ENCODE data around the gene GNL3. TPM values are rescaled to one million over a fixed set of nuclear protein-coding genes. Genes with fewer than 3 reads are reported as not detected.
A peak's percentile ranks its signal among the peaks of the same experiment; 100 is the strongest.

The GNL3 gene
- total RNA-seq, 5 donors from 2014 or later (not counting 1 experiment from before 2014, with no cell fraction given), result 77.1 to 110 (median 86.6) TPM

- ATAC-seq (replicated peaks in 1 of 4) (no peak), DNase-seq (no peak)
- Mint-ChIP-seq H3K9me3 (no peaks in the 10 kb centered on the region), H3K36me3 (peaks cover 71% of the 10 kb centered on the region), H3K27me3 (no peaks in the 10 kb centered on the region), H3K4me1 (peaks cover 0 to 16% (median 15%) of the 10 kb centered on the region in 3 donors), H3K27ac (peak overlapping the region; percentile 17 to 32), H3K4me3 (no peak overlapping the region)
- peaks cover 13 to 98% of the 10 kb centered on the region in 2 donors for H3K36me3 ChIP-seq (ENCODE audit: control insufficient read depth in 2 of 2, extremely low read depth in 1 of 2, insufficient read depth in 1 of 2, low read length in 1 of 2)
- H3K27ac ChIP-seq (ENCODE audit: low read length), result no peak overlapping the region
- ChIA-PET POLR2A (interaction anchor here (0.5 kb wide), 2 partner anchors 14 to 56 kb away, joined by 3 to 4 read pairs; no protein-coding TSS in a partner anchor), CTCF (interaction anchor here (0.6 to 0.7 kb wide), 3 partner anchors 22 to 691 kb away, joined by 4 to 6 read pairs (median 4); no protein-coding TSS in a partner anchor)
- no peaks in the 10 kb centered on the region for H3K27me3 ChIP-seq (replicated peaks in 1 of 2; ENCODE audit: control insufficient read depth in 2 of 2, extremely low read depth in 1 of 2, insufficient read depth in 2 of 2, low read length in 1 of 2)
- H3K4me1 ChIP-seq (ENCODE audit: control insufficient read depth in 1 of 2, extremely low read depth in 1 of 2, insufficient read depth in 2 of 2, low read length in 2 of 2), result peaks cover 0 to 3% of the 10 kb centered on the region in 2 experiments
- no peak overlapping the region for H3K4me3 ChIP-seq (ENCODE audit: control insufficient read depth in 1 of 2, extremely low read depth in 1 of 2, low read length in 1 of 2)
- no peaks in the 10 kb centered on the region for H3K9me3 ChIP-seq
These were observed 7.2 kb downstream of the GNL3 start for GRCh38 chr3:52693071-52693470.

GRCh38 chr3:52694528-52695189 is 8.8 kb downstream of the GNL3 start:
- DNase-seq (no peak), ATAC-seq (replicated peaks in 1 of 4) (no peak)
- H3K36me3 Mint-ChIP-seq, result peaks cover 55% of the 10 kb centered on the region
- Histone ChIP-seq H3K4me3 (ENCODE audit: control insufficient read depth in 1 of 2, extremely low read depth in 1 of 2, low read length in 1 of 2) (no peak overlapping the region), H3K27me3 (replicated peaks in 1 of 2; ENCODE audit: control insufficient read depth in 2 of 2, extremely low read depth in 1 of 2, insufficient read depth in 2 of 2, low read length in 1 of 2) (no peaks in the 10 kb centered on the region), H3K9me3 (no peaks in the 10 kb centered on the region), H3K36me3 (ENCODE audit: control insufficient read depth in 2 of 2, extremely low read depth in 1 of 2, insufficient read depth in 1 of 2, low read length in 1 of 2) (peaks cover 13 to 92% of the 10 kb centered on the region in 2 donors), H3K27ac (ENCODE audit: low read length) (no peak overlapping the region), H3K4me1 (ENCODE audit: control insufficient read depth in 1 of 2, extremely low read depth in 1 of 2, insufficient read depth in 2 of 2, low read length in 2 of 2) (peaks cover 0 to 3% of the 10 kb centered on the region in 2 experiments)
- peaks cover 0 to 9% (median 7%) of the 10 kb centered on the region in 3 donors for H3K4me1 Mint-ChIP-seq
- H3K4me3 Mint-ChIP-seq, result no peak overlapping the region
- 96% methylated on average over 4 of the region's 7 CpGs for WGBS (ENCODE audit: insufficient coverage)
- no peaks in the 10 kb centered on the region for H3K27me3 Mint-ChIP-seq
- H3K9me3 Mint-ChIP-seq, result no peaks in the 10 kb centered on the region
- ChIA-PET POLR2A (interaction anchor here in 1 of 2 donors (0.7 kb wide), 1 partner anchor 45 kb away, joined by 3 read pairs; no protein-coding TSS in a partner anchor), CTCF (no interaction called here)
- no peak overlapping the region for H3K27ac Mint-ChIP-seq

GRCh38 chr3:52695798-52696671 is 10.2 kb downstream of the GNL3 start:
- ChIA-PET CTCF (interaction anchor here in 1 of 2 donors (0.6 kb wide), 1 partner anchor 1288 kb away, joined by 3 read pairs; no protein-coding TSS in a partner anchor), POLR2A (interaction anchor here in 1 of 2 donors (0.7 kb wide), 1 partner anchor 47 kb away, joined by 3 read pairs; no protein-coding TSS in a partner anchor)
- H3K4me1 Mint-ChIP-seq, result peaks cover 0 to 10% (median 3%) of the 10 kb centered on the region in 3 donors
- H3K9me3 ChIP-seq, result no peaks in the 10 kb centered on the region
- no peak overlapping the region for H3K4me3 ChIP-seq (ENCODE audit: control insufficient read depth in 1 of 2, extremely low read depth in 1 of 2, low read length in 1 of 2)
- no CpG with 5 or more reads among the region's 4 CpGs for WGBS (ENCODE audit: insufficient coverage)
- H3K27ac Mint-ChIP-seq, result no peak overlapping the region
- H3K27me3 Mint-ChIP-seq, result no peaks in the 10 kb centered on the region
- H3K27me3 ChIP-seq (replicated peaks in 1 of 2; ENCODE audit: control insufficient read depth in 2 of 2, extremely low read depth in 1 of 2, insufficient read depth in 2 of 2, low read length in 1 of 2), result no peaks in the 10 kb centered on the region
- H3K4me3 Mint-ChIP-seq, result no peak overlapping the region
- H3K27ac ChIP-seq (ENCODE audit: low read length), result no peak overlapping the region
- no peak for ATAC-seq (replicated peaks in 1 of 4)
- peaks cover 0 to 3% of the 10 kb centered on the region in 2 experiments for H3K4me1 ChIP-seq (ENCODE audit: control insufficient read depth in 1 of 2, extremely low read depth in 1 of 2, insufficient read depth in 2 of 2, low read length in 2 of 2)
- H3K36me3 Mint-ChIP-seq, result peaks cover 48% of the 10 kb centered on the region
- H3K36me3 ChIP-seq (ENCODE audit: control insufficient read depth in 2 of 2, extremely low read depth in 1 of 2, insufficient read depth in 1 of 2, low read length in 1 of 2), result peaks cover 13 to 84% of the 10 kb centered on the region in 2 donors
- H3K9me3 Mint-ChIP-seq, result no peaks in the 10 kb centered on the region
- no peak for DNase-seq

GRCh38 chr3:52696830-52697631 is 11.2 kb downstream of the GNL3 start:
- POLR2A ChIA-PET, result no interaction called here
- Histone ChIP-seq H3K9me3 (no peaks in the 10 kb centered on the region), H3K36me3 (ENCODE audit: control insufficient read depth in 2 of 2, extremely low read depth in 1 of 2, insufficient read depth in 1 of 2, low read length in 1 of 2) (peaks cover 13 to 74% of the 10 kb centered on the region in 2 donors), H3K27me3 (replicated peaks in 1 of 2; ENCODE audit: control insufficient read depth in 2 of 2, extremely low read depth in 1 of 2, insufficient read depth in 2 of 2, low read length in 1 of 2) (no peaks in the 10 kb centered on the region), H3K27ac (ENCODE audit: low read length) (no peak overlapping the region), H3K4me3 (ENCODE audit: control insufficient read depth in 1 of 2, extremely low read depth in 1 of 2, low read length in 1 of 2) (no peak overlapping the region), H3K4me1 (ENCODE audit: control insufficient read depth in 1 of 2, extremely low read depth in 1 of 2, insufficient read depth in 2 of 2, low read length in 2 of 2) (peaks cover 0 to 3% of the 10 kb centered on the region in 2 experiments)
- CTCF ChIA-PET, result interaction anchor here in 1 of 2 donors (0.6 kb wide), 1 partner anchor 1289 kb away, joined by 3 read pairs; no protein-coding TSS in a partner anchor
- no peak for DNase-seq
- no CpG with 5 or more reads among the region's 2 CpGs for WGBS (ENCODE audit: insufficient coverage)
- no peaks in the 10 kb centered on the region for H3K9me3 Mint-ChIP-seq
- H3K27ac Mint-ChIP-seq, result peak overlapping the region in 1 of 2 donors; percentile 61
- no peak overlapping the region for H3K4me3 Mint-ChIP-seq
- peaks cover 44% of the 10 kb centered on the region for H3K36me3 Mint-ChIP-seq
- no peak for ATAC-seq (replicated peaks in 1 of 4)
- H3K4me1 Mint-ChIP-seq, result peaks cover 0 to 11% (median 6%) of the 10 kb centered on the region in 3 donors
- H3K27me3 Mint-ChIP-seq, result no peaks in the 10 kb centered on the region

GRCh38 chr3:52697632-52697965 is 11.8 kb downstream of the GNL3 start:
- H3K4me1 ChIP-seq (ENCODE audit: control insufficient read depth in 1 of 2, extremely low read depth in 1 of 2, insufficient read depth in 2 of 2, low read length in 2 of 2), result peaks cover 0 to 5% of the 10 kb centered on the region in 2 experiments
- peaks cover 0 to 14% (median 7%) of the 10 kb centered on the region in 3 donors for H3K4me1 Mint-ChIP-seq
- H3K27me3 ChIP-seq (replicated peaks in 1 of 2; ENCODE audit: control insufficient read depth in 2 of 2, extremely low read depth in 1 of 2, insufficient read depth in 2 of 2, low read length in 1 of 2), result no peaks in the 10 kb centered on the region
- POLR2A ChIA-PET, result no interaction called here
- DNase-seq (no peak), ATAC-seq (replicated peaks in 1 of 4) (no peak)
- no peak overlapping the region for H3K4me3 ChIP-seq (ENCODE audit: control insufficient read depth in 1 of 2, extremely low read depth in 1 of 2, low read length in 1 of 2)
- WGBS (ENCODE audit: insufficient coverage), result no CpG with 5 or more reads among the region's 4 CpGs
- no peak overlapping the region for H3K27ac ChIP-seq (ENCODE audit: low read length)
- H3K36me3 ChIP-seq (ENCODE audit: control insufficient read depth in 2 of 2, extremely low read depth in 1 of 2, insufficient read depth in 1 of 2, low read length in 1 of 2), result peaks cover 13 to 69% of the 10 kb centered on the region in 2 donors
- H3K27me3 Mint-ChIP-seq, result no peaks in the 10 kb centered on the region
- no peaks in the 10 kb centered on the region for H3K9me3 ChIP-seq
- H3K4me3 Mint-ChIP-seq, result no peak overlapping the region
- CTCF ChIA-PET, result no interaction called here
- H3K27ac Mint-ChIP-seq, result peak overlapping the region; percentile 45 to 61
- H3K9me3 Mint-ChIP-seq, result no peaks in the 10 kb centered on the region
- peaks cover 43% of the 10 kb centered on the region for H3K36me3 Mint-ChIP-seq

GRCh38 chr3:52703341-52703740 is 17.5 kb downstream of the GNL3 start:
- Histone ChIP-seq H3K27ac (ENCODE audit: low read length) (no peak overlapping the region), H3K9me3 (no peaks in the 10 kb centered on the region), H3K4me3 (ENCODE audit: control insufficient read depth in 1 of 2, extremely low read depth in 1 of 2, low read length in 1 of 2) (no peak overlapping the region), H3K27me3 (replicated peaks in 1 of 2; ENCODE audit: control insufficient read depth in 2 of 2, extremely low read depth in 1 of 2, insufficient read depth in 2 of 2, low read length in 1 of 2) (no peaks in the 10 kb centered on the region), H3K36me3 (ENCODE audit: control insufficient read depth in 2 of 2, extremely low read depth in 1 of 2, insufficient read depth in 1 of 2, low read length in 1 of 2) (peaks cover 0 to 24% of the 10 kb centered on the region in 2 donors), H3K4me1 (ENCODE audit: control insufficient read depth in 1 of 2, extremely low read depth in 1 of 2, insufficient read depth in 2 of 2, low read length in 2 of 2) (peaks cover 19 to 32% of the 10 kb centered on the region in 2 experiments)
- DNase-seq (no peak), ATAC-seq (replicated peaks in 1 of 4) (no peak)
- Mint-ChIP-seq H3K4me1 (peaks cover 18 to 43% (median 40%) of the 10 kb centered on the region in 3 donors), H3K27me3 (no peaks in the 10 kb centered on the region), H3K27ac (no peak overlapping the region), H3K36me3 (peaks cover 11% of the 10 kb centered on the region), H3K9me3 (no peaks in the 10 kb centered on the region), H3K4me3 (peak overlapping the region in 2 of 3 donors; percentile 28 to 47)
- ChIA-PET CTCF (no interaction called here), POLR2A (no interaction called here)
- no CpG with 5 or more reads among the region's 7 CpGs for WGBS (ENCODE audit: insufficient coverage)
